ENCODE data around the gene TNS4. TPM values are rescaled to one million over a fixed set of nuclear protein-coding genes. Genes with fewer than 3 reads are reported as not detected.
A peak's percentile ranks its signal among the peaks of the same experiment; 100 is the strongest.
"Not testable (repeated sequence)": the region's sequence is repeated elsewhere in the genome, so short reads cannot be mapped to it uniquely, and the experiment has no call there.

Gene TNS4
- total RNA-seq (2014; rRNA removed; shearing (Covaris generic)) = 0.10 TPM in 1 of 2 replicates, not detected in the other

DNA sequence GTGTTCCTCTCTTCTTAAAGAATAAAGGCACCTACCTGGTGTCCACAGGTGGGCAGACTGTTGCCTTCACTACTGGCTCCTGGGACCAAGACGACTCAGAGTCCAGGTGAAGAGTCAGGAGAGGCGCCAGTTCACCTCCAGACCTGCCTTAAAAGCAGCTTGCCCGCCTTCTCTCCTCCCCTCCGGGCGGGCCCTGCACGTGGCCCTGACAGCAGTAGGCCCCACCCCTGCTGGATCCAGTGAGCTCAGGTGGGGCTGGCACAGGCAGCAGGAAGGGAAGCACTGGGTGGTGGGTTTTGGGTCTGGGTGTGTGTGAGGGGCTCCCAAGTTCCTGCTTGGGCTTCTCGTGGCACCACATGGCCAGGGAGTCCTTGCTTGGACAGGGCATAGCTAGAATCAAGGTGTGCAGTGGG lies at the start of gene TNS4:
TSS of gene TNS4 (minus strand) at position 125 of the 413 bp plus-strand sequence. CDS start 5,198 bp downstream, outside the sequence.
- no peak for DNase-seq (ENCODE audit: low read depth)

DNA sequence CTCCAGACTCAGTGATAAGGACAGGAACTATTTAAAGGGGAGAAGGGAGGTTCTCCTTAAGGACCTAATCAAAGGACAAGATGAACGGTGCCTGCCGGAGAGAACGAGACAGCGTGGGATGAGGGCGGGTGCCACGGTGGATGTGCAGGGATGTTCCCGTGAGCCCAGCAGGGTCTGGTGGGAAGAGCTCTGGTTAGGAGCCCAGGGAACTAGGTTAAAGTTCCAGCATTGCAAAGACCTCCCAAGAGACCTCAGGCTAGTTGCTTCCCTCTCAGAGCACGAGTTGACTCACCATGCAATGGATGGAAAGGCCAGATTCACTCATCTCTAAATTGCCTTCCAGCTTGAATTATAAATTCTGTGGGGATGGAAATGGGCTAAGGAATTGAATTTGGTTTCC lies 49.2 kb upstream of the TNS4 start:
- peak; percentile 57 for DNase-seq (ENCODE audit: low read depth)

- peak; percentile 88 for DNase-seq (ENCODE audit: low read depth)
Measured at GRCh38 chr17:40548982-40549685, 47.7 kb upstream of the TNS4 start.

GRCh38 chr17:40548491-40548981 lies 47.1 kb upstream of the TNS4 start:
- DNase-seq (ENCODE audit: low read depth) = no peak

- DNase-seq (ENCODE audit: low read depth) = no peak
Measured at GRCh38 chr17:40547785-40548478, 46.5 kb upstream of the TNS4 start.

- no peak for DNase-seq (ENCODE audit: low read depth)
Measured at GRCh38 chr17:40547079-40547784, 45.8 kb upstream of the TNS4 start.

GRCh38 chr17:40546497-40546896 lies 45.1 kb upstream of the TNS4 start:
- DNase-seq (ENCODE audit: low read depth) = not testable (repeated sequence)

- no peak for DNase-seq (ENCODE audit: low read depth)
Measured at GRCh38 chr17:40545660-40546059, 44.2 kb upstream of the TNS4 start.

DNA sequence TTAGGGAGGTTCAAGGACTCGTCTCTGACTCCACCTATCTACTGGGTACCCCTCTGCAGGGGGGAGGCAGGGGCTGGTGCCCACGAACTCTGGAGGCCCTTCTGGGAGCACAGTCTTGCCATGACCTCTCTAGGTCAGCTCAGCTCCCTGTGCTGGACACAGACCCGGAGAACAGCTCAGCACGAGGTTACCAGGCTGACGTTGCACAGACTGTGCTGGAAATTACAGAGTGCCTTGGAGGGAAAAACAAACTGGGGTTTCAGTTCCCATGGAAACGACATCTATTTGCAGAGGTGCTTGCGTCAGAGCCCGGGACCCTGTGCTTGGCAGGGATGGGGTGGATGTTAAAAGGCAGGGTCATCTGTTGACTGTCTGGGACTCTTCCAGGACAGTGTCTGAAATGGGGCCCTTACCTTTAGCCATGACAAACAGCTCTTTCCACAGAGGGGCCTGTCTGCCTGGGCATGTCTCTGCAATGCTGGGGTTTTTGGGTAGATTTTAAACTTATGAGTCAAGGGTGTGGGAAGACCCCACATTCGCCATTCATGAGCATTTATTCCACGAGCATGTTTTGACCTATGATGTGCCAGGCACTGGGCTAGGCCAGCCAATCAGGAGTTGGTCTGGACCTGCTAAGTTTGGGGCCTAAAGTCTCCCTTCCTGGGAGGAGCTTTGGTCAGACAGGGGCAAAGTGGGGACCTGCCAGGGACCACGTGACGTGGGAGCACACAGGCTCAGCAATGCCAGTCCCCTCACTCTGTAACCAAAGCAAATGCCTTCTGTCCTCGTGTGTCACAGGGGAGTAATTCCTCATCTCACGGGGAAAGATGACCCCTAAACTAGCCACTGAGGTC lies 41.4 kb upstream of the TNS4 start:
- DNase-seq (ENCODE audit: low read depth) = peak; percentile 55

DNA sequence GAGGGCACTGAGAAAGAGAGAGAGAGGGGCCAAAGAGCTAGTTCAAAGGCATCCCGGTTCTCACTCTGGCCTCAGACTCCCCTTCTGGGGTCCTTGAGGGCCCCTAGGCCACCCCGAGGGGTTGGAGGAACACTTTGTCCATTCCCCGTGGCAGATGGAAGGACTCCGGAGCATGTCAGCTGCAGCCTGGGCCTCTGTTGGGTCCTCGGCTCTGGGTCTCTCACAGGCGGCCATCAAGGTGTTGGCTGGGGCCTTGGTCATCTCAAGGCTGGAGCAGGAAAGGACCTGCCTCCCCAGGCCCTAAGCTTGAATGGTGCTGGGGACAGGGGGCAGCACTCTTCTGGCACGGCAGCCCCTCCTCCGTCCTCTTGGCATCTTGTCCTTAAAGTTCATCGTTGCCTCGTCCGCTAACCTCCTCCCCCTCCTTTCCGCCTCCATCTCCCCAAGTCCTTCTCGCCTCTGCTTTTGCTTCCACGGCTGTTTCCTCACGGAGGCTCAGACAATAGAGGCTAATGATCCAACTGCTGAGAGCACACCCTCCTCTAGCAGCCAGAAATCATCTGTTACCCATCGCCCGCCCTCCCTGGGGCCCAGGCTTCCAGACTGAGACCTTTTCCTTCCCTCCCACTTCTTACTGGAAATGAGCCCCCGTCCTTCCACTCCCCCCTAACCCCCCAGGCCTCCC lies 40.6 kb upstream of the TNS4 start:
- DNase-seq (ENCODE audit: low read depth) = no peak

DNA sequence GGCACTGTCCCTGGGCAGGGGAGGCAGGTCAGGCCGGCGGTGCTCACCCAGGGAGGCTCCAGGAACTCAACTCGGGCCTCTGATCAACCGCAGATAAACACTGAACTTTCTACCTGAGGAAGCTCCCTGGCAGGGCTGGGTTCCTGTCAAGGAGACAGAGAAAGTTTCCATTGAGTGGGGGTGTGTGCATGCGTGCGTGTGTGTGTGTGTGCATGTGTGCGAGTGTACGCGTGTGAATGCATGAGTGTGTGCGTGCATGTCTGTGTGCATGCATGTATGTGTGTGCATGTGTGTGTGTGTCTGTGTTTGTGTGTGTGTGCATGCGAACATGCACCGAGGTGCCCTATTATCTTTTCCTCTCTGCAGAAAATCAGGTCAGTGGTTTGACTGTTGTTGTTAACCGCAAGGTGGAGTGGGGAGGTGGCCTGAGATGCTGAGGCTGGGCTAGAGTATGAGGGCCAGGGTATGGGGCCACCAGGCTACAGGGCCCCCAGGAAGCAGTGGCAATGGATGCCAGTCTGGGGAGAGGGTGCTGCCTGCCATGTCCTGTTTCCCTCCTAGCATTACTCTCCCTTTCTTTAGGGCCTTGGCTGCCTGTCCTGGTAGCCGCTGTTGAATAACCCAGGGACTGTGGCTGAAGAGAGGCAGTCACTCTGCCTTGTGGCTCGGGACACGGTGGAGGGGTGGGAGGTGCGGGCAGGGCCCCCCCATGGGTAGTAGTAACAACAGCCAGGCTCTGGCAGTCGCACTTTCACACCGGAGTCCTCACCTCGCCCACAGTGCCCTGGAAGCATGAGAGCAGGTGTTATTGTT lies 39.8 kb upstream of the TNS4 start:
- DNase-seq (ENCODE audit: low read depth) = no peak

DNA sequence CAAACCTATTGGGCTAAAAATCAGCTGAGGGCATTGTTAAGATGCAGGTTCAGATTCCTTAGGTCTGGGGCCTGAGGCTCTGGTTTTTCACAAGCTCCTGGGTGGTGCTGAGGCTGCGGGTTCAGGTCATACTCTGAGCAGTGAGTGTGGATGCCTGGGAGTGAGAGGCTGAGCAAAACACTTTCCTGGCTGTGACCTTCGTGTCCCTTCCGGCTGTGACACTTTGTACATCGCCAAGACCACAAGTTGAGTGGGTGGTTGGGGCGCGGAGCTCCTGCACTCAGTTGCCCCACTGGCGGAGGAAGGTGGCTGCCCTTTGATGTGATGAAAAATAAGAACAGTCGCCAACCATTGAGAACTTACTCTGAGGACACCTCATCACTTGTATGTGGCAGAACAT lies 39.0 kb upstream of the TNS4 start:
- no peak for DNase-seq (ENCODE audit: low read depth)

GRCh38 chr17:40539711-40540411 lies 38.4 kb upstream of the TNS4 start:
- DNase-seq (ENCODE audit: low read depth) = no peak

DNA sequence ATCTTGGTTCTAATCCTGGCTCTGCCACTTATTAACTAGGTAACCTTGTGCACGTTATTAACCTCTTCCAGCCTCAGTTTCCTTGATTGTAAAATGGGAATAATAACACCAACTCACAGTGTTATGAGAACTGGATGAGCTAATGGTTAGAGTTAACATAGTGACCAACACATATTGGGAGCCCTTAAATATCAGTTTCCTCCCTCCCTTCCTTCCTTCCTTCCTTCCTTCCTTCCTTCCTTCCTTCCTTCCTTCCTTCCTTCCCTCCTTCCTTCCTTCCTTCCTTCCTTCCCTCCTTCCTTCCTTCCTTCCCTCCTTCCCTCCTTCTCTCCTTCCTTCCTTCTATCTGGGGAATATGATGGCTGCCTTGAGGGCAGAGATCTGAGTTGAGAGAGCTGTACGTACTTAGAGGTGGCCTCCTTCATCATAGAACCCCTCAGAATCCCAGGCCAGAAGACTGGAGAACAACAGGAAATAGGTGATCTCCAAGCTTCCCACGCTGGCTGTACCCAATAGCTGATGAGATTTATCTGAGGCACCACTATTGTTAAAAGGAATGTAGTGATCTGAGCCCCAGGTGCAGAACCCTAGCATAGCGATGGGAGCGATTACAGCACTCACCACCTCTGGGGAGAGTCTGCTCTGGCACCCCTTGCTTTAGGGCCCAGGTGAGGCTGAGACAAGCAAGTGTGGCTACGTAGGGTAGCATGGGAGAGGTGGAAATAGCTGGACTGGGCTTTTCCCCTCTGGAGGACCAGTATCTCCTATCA lies 37.7 kb upstream of the TNS4 start:
- DNase-seq (ENCODE audit: low read depth) = no peak

DNA sequence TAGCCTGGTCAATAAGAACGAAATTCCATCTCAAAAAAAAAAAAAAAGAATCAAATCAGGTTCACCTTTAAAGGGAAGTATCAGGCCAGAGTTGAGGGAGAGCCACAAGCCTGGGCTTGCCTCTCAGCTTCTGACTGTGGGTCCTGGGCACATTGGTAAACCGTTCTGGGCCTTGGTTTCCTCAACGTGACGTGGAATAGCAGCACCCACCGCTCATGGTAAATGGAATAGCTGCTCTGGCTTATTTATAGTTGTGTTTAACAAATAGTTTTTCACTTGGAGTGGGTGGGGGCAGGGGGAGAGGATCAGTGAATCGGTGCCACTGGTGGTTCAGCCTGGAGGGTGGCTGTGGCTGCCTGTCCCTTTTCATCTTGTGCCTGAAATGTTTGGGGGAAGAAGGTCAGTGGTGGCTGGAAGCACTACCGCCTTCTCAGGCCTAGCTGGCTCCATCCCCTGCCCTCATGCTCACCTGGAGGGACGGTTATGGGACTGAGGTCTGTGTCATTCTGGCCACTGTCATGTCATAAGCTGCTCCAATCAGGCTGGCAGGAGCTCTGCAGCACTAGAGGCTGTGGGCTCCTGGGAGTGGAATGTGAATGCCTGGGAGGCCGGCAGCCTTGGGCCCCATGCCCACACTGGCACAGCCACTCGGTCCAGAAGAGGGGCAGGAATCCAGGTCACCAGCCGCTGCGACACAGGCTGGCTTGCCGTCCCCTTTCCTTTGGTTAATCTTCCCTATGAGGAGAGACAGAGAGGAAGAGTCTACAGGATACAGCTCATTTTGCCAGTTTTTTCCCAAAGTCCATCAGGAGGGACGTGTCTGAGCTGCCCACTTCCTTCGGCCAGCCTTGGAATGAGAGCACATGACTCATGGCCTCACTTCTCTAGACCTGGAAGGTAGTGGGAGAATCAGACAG lies 36.9 kb upstream of the TNS4 start:
- peak; percentile 70 for DNase-seq (ENCODE audit: low read depth)

- DNase-seq (ENCODE audit: low read depth) = no peak
Measured at GRCh38 chr17:40536295-40537171, 35.1 kb upstream of the TNS4 start.

DNA sequence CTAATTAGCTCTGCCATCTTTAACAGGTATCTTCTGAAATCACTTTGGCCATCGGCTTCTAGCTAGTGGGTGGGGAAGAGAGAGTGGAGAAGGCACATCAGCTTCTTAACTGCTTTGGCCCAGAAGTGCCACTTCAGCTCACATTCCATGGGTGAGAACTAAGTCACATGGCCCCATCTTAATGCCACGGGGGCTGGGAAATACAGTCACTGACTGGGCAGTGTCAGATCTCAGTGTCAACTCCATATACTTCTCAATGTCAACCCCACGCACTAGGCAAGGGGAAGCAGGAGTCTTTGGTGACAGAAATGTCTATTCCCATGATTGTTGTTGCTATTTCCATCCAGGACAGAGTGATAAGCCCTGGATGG lies 34.5 kb upstream of the TNS4 start:
- DNase-seq (ENCODE audit: low read depth) = no peak

All from M059J (cell line).